Tibial artery (tissue), 4 donors: ENCODE measurements around the gene DSCAM.

Experiments
- DNase-seq, 2 donors: peaks; one replicate each; pipeline ENCODE4 v3.0.0-alpha.2; 2019
- H3K27ac ChIP-seq, 2 donors: fragments of 200-600 bp; sonication (generic) in 1 of 2; 1 replicate in 1 of 2; 2 replicates in 1 of 2; pipeline ENCODE4 v1.5.1; 2018 to 2019; ENCODE audit warnings: mild to moderate bottlenecking in 1 of 2
- H3K27me3 ChIP-seq, 2 donors: fragments of 200-600 bp; sonication (generic) in 1 of 2; one replicate each; pipeline versions ENCODE4 v1.5.1 to v1.6.0; 2016 to 2019
- H3K36me3 ChIP-seq, 3 donors: fragments of 200-600 bp; sonication (generic) in 2 of 3; one replicate each; pipeline ENCODE4 v1.5.1; 2016 to 2019; ENCODE audit warnings: mild to moderate bottlenecking in 2 of 3
- H3K4me1 ChIP-seq, 4 donors: fragments of 200-600 bp; sonication (generic) in 2 of 4; 1 replicate in 3 of 4; 2 replicates in 1 of 4; pipeline ENCODE4 v1.5.1; 2016 to 2019
- H3K4me3 ChIP-seq, 2 donors: fragments of 200-600 bp; sonication (generic) in 1 of 2; 1 replicate in 1 of 2; 2 replicates in 1 of 2; pipeline ENCODE4 v1.5.1; 2018 to 2019; ENCODE audit warnings: mild to moderate bottlenecking in 2 of 2
- H3K9me3 ChIP-seq, 3 donors: fragments of 200-600 bp; sonication (generic) in 1 of 3; one replicate each; pipeline ENCODE4 v1.5.1; 2016 to 2019
- intact Hi-C: fragments of 100-400 bp; cut with DNase I; formaldehyde crosslinking; loops from one replicate; pipeline ENCODE4 v1.15.0; 2023; ENCODE audit warnings: low total_unique reads
- TF ChIP-seq, protein P1 (sequence below), 2 experiments: fragments of 200-600 bp in 1 of 2; fragments of 450-650 bp in 1 of 2; IDR thresholded peaks; one replicate each; pipeline ENCODE4 v1.5.1; 2017 to 2019; ENCODE audit warnings: antibody characterized with exemption in 2 of 2, mild to moderate bottlenecking in 1 of 2, moderate library complexity in 1 of 2

Gene DSCAM

DNA sequence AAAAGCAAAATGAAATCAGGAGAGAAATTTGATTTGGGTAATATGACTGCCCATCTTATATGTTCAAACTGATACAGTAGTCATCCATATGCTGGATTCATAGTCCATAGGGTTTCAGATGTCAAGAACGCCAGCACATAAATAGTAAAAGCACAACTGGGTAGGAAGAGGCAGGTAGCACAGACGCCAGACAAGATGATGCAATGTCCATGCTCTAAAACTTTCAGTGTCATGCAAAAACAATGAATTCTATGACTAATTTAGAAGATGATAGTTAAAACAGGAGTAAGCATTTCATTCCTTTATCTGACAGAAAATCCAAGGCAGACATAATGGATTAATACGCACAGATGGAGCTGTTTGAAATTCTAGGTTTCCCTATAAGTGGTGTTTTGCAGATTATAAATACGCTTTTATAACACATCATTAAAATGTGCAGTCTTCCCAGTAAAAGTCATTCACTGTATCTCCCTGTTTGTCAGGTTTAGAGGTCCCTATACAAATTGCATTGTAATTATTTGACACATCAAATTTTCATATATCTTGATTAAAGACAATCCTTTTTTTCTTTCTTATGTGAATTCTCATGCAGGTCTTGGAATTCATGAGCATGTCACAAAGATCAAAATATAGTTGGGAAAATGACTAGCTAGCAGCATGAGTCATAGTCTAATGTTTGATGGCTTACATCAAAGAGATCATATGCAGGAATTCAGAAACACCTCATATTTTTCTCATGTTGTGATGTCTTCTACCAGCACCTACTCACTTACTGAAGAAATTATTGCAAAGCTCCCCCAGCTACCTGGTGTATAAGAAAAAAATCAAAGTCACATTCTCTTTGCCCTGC, 139.9 kb downstream of the DSCAM start:
- intact Hi-C loops = no loop called here
- TF ChIP-seq, protein P1, sequence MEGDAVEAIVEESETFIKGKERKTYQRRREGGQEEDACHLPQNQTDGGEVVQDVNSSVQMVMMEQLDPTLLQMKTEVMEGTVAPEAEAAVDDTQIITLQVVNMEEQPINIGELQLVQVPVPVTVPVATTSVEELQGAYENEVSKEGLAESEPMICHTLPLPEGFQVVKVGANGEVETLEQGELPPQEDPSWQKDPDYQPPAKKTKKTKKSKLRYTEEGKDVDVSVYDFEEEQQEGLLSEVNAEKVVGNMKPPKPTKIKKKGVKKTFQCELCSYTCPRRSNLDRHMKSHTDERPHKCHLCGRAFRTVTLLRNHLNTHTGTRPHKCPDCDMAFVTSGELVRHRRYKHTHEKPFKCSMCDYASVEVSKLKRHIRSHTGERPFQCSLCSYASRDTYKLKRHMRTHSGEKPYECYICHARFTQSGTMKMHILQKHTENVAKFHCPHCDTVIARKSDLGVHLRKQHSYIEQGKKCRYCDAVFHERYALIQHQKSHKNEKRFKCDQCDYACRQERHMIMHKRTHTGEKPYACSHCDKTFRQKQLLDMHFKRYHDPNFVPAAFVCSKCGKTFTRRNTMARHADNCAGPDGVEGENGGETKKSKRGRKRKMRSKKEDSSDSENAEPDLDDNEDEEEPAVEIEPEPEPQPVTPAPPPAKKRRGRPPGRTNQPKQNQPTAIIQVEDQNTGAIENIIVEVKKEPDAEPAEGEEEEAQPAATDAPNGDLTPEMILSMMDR (IDR thresholded peaks at IDR 0.05) = no peak
- H3K4me1 ChIP-seq = no peaks in the 10 kb centered on the region

DNA sequence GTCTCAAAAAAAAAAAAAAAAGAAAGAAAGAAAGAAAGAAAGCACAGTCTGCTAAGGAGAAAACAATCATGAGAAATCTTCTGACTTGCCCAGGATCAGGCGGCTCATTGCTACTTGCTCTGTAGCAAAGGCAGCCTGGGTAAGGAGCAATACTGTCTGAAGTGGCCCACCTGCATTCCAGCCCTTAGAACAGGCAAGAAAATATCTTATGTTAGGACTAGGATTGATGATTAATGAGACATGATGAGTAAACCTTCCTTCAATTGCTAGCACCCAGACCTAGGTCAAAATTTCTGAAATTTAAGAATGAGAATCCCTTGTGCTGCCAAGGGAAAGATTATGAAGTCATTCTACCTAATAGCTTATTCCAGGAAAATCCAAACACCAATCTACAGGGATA, 140.8 kb downstream of the DSCAM start:
- Histone ChIP-seq H3K27me3 (no peaks in the 10 kb centered on the region), H3K27ac (no peak overlapping the region), H3K4me1 (no peaks in the 10 kb centered on the region), H3K36me3 (no peaks in the 10 kb centered on the region), H3K9me3 (no peaks in the 10 kb centered on the region), H3K4me3 (no peak overlapping the region)
- intact Hi-C loops = no loop called here
- DNase-seq = no peak
- TF ChIP-seq, protein P1 (IDR thresholded peaks at IDR 0.05) = no peak

More for the DNA sequence above, 139.9 kb downstream of the DSCAM start:
- Histone ChIP-seq H3K27me3 (no peaks in the 10 kb centered on the region), H3K9me3 (no peaks in the 10 kb centered on the region), H3K4me3 (no peak overlapping the region), H3K27ac (no peak overlapping the region), H3K36me3 (no peaks in the 10 kb centered on the region)
- no peak for DNase-seq

DNA sequence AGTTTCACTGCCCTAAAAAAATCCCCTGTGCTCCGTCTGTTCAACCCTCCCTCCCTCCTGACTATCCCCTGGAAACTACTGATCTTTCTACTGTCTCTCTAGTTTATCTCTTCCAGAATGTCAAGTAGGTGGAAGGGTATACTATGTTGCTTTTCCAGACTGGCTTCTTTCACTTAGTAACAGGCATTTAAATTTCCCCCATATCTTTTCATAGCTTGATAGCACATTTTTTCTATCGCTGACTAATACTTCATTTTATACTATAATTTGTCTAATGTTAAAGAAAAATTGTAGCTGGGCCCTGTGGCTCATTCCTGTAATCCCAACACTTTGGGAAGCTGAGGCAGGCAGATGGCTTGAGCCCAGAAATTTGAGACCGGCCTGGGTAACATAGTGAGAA, 142.8 kb downstream of the DSCAM start:
- no peak for DNase-seq
- H3K4me3 ChIP-seq = no peak overlapping the region
- intact Hi-C loops = no loop called here
- peaks cover 0 to 8% (median 0%) of the 10 kb centered on the region in 3 donors for H3K9me3 ChIP-seq
- H3K27ac ChIP-seq = no peak overlapping the region
- TF ChIP-seq, protein P1 (IDR thresholded peaks at IDR 0.05) = no peak
- H3K36me3 ChIP-seq = no peaks in the 10 kb centered on the region
- H3K4me1 ChIP-seq = no peaks in the 10 kb centered on the region
- H3K27me3 ChIP-seq = no peaks in the 10 kb centered on the region

DNA sequence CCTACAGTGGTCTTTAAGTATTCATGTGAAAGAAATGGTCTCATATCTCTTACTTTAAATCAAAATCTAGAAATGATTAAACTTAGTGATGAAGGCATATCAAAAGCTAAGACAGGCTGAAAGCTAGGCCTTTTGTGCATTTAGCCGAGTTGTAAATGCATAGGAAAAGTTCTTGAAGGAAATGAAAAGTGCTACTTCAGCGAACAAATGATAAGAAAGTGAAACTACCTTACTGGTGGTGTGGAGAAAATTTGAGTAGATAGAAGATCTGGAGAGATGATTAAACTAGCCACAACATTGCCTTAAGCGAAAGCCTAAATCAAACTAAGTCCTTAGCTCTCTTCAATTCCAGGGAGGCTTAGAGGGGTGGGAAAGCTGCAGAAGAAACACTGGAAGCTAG, 147.6 kb downstream of the DSCAM start:
- intact Hi-C loops = no loop called here
- no peak for DNase-seq
- Histone ChIP-seq H3K27ac (no peak overlapping the region), H3K4me3 (no peak overlapping the region), H3K4me1 (no peaks in the 10 kb centered on the region), H3K27me3 (no peaks in the 10 kb centered on the region), H3K9me3 (peaks cover 0 to 8% (median 0%) of the 10 kb centered on the region in 3 donors), H3K36me3 (no peaks in the 10 kb centered on the region)
- TF ChIP-seq, protein P1 (IDR thresholded peaks at IDR 0.05) = no peak

DNA sequence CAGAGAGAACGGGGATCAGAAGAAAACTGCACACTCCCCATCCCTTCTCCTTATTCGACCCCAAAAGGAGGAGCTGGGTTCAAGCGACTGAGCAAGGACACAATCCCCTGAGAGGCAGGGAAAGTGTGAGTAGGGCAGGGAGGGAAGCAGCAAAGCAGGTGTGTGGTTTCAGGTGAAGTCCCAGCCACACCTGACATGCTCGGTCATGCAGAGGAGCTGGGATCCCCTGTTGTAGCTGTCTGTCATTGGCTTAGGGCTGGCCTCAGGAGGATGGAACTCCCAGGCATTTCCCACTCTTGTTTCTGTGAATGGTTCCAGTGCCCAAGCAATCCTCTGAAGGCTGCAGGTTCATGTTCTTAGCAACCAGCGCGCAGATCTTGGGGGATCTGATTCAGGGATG, 150.7 kb downstream of the DSCAM start:
- no peak overlapping the region for H3K4me3 ChIP-seq
- H3K27ac ChIP-seq = no peak overlapping the region
- no peaks in the 10 kb centered on the region for H3K4me1 ChIP-seq
- H3K36me3 ChIP-seq = no peaks in the 10 kb centered on the region
- H3K27me3 ChIP-seq = no peaks in the 10 kb centered on the region
- no peak for DNase-seq
- intact Hi-C loops = no loop called here
- TF ChIP-seq, protein P1 (IDR thresholded peaks at IDR 0.05) = no peak
- peaks cover 0 to 8% (median 0%) of the 10 kb centered on the region in 3 donors for H3K9me3 ChIP-seq
